Hematopoietic multipotent progenitor cell treated with erythropoietin and hydrocortisone succinate and interleukin-3 and kit ligand, for 4 days (in vitro differentiated cells): Measurements from ENCODE around the gene ENTHD1.
"Not testable (repeated sequence)": the region's sequence is repeated elsewhere in the genome, so short reads cannot be mapped to it uniquely, and the experiment has no call there.

Experiments used
- DNase-seq: peaks from one replicate; pipeline ENCODE4 v3.0.0-alpha.2; 2015

The ENTHD1 gene

DNA sequence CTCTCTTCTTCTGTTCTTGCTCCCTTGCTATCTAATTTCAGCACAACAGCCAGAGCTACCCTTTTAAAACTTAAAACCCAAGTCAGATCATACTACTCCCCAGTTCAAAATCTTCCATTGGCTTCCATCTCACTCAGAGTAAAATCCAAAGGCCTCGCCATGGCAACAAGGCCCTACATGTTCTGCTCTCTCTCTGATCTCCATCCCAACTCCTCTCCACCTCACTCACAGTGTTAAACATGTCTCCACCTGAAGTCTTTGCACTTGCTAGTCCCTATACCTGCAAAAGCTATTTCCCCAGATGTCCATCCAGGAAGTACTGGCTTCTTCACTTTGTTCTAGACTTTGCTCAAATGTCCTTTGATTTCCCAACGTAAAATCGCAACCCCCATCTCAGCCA, 4.3 kb upstream of the ENTHD1 start:
- DNase-seq: peak; percentile 25

DNA sequence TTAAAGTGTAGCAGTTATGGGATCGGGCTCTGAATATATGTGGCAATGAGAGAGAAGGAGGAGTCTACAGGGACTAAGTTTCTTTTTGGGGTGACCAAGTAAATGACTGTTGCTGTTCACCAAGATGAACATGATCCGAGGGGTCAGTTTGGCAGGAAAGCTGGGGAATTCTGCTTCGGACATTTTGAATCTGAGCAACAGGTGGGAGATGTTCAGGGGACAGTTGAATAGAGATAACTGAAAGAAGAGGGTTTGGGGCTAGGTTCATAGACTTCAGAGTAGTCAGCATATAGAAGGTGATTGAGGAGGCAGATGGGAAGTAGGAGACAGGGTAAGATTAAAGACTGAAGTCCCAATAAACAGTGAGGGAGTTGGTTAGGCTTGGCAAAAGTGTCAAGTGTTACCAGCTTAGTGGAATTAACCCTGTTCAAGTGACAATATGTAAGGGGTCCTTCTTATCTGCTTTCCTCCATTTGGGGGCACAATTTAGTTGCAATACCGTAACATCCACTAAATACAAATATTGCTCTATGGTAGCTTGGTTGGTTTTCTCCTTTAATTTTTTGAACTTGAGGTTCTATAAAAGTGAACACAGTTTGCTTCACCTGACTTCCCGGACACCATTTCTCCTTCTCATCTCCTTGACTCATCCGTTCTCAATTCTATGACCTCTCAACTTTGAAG, 2.9 kb upstream of the ENTHD1 start:
- DNase-seq: peak; percentile 29

DNA sequence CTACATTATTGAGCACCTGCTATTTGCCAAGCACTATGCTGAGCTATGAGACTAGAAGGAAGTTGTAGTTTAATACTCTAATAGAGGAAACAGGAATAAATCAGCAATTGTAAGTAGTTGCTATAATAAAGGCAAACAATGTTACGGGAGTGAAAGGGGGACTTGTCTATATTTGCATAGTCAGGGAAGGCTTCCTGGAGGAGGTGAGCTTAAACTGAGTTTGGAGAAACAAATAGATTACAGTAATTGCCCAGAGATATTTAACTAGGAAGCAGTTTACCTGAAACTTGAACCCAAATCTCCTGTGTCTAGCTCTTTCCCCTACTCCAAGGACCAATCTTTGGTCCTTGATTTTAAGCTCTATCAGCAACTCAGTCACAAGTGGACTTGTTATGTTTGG, 2.1 kb upstream of the ENTHD1 start:
- DNase-seq: no peak

DNA sequence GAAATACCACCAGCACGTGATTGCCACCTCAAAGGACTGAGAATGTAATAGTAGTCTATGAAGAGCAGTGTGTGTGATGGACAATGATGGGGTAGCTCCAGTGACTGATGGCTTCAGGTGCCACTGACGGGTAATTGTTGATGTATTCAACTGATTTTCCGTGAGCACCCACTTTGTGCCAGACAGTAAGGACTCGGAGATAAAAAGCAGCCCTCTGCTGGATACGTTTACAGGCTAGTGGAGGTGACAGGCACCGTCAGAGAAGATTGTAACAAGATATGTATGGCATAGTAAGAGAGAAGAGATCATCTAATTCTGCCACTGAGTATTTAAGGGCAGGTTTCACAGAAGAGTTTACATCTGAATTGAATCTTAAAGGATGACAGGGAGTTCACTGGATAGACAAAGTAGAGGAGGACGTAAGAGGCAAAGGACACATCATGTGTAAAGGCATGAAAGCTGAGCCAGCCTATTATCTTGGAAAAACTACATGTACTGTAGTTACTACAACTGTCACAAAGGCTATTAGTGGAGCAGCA, 1.1 kb upstream of the ENTHD1 start:
- DNase-seq: peak; percentile 19

DNA sequence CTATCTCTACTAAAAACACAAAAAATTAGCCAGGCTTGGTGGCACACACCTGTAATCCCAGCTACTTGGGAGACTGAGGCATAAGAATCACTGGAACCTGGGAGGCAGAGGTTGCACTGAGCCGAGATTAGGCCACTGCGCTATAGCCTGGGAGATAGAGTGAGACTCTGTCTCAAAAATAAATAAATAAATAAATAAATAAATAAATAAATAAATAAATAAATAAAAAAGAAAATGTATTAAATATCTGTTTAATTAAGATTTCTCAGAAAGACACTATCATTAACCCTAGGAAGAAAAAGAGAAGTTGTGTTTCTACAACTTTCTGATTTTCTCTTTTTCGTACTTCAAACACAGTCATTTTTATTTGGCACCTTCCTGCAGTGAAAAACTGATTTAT, 3.6 kb downstream of the ENTHD1 start:
- not testable (repeated sequence) for DNase-seq

DNA sequence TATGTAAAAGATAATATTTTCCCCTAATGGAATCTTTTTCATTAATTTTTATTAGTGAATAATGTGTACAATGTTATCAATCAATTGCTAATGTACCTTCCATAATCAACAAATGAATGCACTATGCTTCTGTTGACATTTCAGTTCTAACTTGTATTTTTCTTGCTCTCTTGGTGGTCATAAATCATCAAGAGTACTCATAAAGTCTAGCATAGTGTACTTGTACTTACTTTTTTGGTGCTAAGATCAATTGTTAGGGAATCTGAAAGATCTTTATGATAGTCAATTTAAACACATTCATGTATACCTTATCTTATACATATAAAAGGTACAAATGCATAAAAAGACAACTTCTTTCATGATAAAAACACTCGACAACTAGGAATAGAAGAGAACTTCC, 10.5 kb downstream of the ENTHD1 start:
- DNase-seq: no peak

DNA sequence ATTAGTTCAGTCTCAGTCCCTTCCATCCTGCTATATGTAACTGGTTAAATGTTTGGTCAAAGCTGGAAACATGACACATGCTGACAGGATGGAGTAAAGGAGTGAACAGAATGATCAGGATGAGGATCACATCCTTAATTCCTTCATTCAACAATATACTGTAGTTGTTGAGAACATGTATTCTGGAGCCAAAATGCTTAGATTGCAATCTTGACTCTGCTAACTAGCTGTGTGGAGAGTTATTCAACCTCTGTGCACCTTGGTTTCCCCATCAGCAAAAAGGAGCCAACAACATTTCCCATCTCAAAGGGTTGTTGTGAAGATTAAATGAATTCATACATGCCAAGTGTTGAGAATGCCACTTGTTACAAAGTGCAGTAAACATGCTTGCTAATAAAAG, 12.8 kb downstream of the ENTHD1 start:
- DNase-seq: no peak

DNA sequence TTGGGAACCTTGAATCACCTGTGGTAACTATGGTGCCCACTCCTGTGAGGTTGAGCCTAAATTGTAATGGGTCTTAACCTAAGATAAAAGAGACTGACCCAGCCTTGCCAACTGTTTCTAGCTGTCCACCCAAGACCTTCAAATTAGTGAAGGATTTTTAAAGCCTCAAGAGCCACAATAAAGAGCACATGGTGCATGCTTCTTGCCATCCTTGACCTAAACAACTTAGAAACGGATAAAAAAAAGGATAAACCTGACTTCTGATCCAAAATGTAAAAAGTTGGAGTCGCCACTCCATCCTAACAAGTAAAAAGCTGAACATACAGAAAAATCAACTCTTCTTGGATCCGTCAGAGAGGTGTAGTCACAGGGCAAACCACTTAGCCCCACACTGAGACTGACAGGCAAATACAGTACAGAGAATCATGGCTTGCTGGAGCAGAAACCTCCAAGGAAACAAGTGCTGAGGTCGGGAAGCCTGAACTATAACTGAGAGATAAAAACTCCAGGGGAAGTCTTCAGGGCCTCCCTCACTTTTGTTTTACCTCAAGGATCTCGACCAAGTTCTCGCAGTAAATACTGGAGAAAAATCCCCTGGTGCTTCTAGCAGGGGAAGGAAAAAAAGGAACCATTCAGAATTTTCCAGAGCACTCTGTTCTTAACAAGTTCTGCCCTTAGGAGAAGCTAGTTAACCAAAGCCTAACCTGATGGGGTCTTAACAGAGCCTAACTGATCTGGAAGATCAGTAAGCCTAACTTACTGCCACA, 16.3 kb downstream of the ENTHD1 start:
- DNase-seq: no peak

DNA sequence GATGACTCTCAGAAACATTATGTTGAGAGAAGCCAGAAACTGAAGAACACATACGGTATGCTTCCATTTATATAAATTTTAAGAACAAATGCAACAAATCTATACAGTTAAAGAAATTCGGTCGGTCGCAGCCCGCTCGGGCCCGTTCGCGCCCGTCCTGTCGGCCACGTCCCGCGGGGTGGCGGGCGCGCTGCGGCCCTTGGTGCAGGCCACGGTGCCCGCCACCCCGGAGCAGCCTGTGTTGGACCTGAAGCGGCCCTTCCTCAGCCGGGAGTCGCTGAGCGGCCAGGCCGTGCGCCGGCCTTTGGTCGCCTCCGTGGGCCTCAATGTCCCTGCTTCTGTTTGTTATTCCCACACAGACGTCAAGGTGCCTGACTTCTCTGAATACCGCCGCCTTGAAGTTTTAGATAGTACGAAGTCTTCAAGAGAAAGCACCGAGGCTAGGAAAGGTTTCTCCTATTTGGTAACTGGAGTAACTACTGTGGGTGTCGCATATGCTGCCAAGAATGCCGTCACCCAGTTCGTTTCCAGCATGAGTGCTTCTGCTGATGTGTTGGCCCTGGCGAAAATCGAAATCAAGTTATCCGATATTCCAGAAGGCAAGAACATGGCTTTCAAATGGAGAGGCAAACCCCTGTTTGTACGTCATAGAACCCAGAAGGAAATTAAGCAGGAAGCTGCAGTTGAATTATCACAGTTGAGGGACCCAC, 18.2 kb downstream of the ENTHD1 start:
- not testable (repeated sequence) for DNase-seq

DNA sequence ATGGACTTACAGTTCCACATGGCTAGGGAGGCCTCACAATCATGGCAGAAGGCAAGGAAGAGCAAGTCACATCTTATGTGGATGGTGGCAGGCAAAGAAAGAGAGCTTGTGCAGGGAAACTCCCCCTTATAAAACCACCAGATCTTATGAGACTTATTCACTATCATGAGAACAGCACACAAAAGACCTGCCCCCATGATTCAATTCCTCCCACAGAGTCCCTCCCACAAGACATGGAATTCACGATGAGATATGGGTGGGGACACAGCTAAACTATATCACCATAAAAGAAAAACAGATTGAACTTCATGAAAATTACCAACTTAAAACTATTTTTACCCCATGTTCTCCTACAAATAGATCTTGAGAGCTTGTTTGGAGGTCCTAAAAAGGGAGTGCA, 19.6 kb downstream of the ENTHD1 start:
- no peak for DNase-seq

DNA sequence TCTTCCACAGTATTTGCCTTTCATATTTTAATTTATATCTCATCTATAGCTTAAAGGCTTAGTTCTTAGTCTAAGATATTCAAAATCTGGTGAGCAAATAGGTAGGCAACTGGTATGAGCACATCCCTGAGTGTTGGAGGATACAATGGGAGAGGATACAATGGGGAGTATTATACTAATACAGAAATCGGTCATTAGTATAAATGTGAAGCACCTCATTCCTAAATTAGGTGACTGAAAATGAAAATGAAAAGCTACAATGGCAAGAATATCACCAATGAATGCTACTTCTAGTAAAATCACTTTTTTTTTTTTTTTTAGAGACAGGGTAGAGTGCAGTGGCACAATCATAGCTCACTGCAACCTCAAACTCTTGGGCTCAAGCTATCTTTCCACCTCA, 21.0 kb downstream of the ENTHD1 start:
- no peak for DNase-seq

DNA sequence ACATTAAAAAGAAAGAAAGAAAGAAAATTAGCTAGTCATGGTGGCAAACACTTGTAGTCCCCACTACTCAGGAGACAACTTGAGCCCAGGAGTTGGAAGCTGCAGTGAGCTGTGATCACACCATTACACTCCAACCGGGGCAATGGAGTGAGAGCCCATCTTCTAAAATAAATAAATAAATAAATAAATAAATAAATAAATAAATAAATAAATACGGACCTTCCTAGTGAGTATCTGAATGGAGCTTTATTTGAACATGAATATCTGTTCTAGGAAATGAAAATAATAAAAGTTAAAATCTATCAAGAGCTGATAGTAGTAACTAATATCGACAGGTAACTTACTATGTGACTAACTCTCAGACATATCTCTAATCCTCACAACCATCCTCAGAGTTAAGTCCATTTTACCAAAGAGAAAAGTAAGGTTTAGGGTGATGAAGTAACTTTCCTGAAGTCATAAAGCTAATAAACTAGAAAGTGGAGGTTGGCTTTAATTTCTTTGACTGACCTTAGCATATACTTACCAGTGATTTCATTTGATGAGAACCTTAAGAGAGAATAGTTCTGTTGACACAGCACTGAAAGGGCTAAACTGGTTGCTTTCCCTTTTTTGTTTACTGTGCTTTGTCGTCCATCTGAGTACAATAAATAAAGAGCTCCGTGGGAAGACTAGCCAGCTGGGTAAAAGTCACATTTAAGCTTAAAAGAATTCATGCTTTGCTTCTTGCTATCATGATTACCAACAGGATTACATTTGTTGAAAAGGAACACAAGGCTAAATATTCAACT, 22.4 kb downstream of the ENTHD1 start:
- DNase-seq: no peak

DNA sequence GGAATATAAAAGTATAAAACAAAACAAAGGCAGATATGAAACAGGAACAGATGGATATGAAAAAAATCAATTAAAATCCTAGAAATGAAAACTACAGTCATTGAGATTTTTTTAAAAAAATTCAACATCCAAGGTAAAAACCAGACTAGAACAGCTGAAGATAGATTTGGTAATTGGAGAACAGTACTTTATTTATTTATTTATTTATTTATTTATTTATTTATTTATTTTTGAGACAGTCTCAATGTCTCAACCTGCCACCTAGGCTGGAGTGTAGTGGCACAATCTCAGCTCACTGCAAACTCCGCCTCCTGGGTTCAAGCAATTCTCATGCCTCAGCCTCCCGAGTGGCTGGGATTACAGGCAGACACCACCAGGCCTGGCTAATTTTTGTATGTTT, 23.8 kb downstream of the ENTHD1 start:
- not testable (repeated sequence) for DNase-seq

DNA sequence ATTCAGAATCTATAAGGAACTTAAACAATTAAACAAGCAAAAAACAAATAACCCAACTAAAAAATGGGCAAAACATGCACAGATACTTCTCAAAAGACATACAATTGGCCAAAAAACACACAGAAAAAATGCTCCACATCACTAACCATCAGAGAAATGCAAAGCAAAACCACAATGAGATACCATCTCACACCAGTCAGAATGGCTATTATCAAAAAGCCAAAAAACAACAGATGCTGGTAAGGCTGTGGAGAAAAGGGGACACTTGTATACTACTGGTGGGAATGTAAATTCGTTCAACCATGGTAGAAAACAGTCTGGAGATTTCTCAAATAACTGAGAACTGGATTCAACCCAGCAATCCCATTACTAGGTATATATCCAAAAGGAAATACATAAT, 24.8 kb downstream of the ENTHD1 start:
- DNase-seq: peak; percentile 59

DNA sequence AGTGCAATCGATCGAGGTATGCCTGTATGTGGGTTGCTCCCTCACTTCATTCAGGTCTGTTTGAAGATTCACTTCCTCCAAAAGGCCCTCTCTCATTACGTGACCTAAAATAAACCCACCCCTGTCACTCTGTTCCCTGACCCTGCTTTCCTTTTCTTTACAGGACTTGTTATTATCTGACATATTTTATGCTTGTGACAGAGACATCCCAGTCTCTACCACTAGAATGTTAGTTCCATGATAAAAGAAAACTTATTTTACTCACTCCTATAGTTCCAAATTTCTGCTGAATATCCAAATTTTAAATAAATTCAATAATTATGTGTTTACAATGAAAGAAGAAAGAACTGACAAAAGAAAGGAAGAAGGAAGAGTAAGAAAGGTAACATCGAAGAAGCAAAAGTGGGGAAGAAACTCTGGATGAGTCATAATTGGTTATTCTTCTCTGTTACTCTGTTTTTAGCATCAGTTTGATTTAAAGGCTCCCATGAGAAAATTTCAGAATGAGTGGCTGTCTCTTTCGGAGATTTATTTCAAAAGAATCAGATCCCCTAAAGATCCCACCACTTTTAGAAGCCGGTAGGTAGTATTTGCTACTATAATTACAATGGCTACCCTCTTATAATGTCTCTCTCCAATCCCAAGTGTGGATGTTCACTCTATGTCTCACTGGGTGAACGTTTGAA, 33.5 kb downstream of the ENTHD1 start:
- DNase-seq: no peak

DNA sequence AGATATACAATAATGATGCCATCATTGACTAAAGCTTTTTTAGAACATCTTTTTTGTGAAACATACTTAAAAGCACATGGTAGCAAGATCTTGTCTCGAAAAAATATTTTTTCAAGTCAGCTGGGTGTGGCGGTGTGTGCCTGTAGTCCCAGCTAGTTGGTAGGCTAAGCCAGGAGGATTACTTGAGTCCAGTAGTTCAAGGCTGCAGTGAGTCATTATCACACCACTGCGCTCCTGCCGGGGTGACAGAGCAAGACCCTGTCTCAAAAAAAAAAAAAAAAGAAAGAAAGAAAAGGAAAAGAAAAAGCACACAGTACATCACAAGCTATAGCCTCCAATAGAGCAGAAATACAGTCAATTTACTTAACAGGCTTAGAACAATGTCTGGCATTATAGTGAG, 37.0 kb downstream of the ENTHD1 start:
- no peak for DNase-seq

DNA sequence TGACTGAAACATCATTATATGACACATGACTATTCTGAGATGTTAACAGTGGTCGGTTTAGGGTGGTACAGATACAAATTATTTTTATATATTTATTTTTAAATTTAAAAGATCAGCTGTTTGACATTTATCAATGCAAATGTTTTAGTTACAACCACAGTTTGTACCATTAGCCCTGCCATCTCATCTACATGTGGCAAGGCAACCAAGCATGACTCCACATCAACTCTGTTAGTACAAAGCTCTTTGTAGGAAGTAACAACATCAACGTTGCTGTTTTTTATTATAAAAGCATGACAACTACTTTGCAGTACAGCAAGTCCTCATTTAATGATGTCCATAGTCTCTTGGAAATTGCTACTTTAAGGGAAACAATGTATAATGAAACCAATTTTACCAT, 40.8 kb downstream of the ENTHD1 start:
- DNase-seq: no peak

DNA sequence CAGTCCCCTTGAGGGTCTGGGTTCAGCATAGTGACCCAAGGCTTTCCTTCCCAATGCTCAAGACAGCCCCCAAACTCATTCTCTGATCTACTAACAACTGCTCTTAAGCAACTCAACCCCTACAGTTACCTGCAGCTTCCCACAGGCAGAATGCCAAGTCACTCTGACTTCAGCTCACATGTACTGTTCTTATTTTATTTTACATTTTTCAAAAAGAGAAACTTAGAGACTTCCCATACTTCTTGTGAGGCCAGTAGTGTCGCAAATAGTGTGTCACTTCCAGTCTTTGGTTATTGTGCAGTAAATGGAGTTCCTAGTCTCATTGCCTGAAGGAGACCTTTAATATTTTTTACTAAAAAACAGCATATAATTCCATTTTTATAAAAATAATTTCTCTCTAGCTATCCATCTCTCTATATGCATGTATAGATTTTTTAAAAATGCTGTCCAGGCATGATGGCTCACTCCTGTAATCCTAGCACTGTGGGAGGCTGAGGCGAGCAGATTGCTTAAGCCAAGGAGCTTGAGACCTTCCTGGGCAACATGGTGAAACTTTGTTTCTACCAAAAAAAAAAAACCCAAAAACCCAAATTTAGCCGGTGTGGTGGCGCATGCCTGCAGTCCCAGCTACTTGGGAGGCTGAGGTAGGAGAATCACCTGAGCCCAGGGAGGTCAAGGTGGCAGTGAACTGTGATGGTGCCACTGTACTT, 41.8 kb downstream of the ENTHD1 start:
- no peak for DNase-seq

DNA sequence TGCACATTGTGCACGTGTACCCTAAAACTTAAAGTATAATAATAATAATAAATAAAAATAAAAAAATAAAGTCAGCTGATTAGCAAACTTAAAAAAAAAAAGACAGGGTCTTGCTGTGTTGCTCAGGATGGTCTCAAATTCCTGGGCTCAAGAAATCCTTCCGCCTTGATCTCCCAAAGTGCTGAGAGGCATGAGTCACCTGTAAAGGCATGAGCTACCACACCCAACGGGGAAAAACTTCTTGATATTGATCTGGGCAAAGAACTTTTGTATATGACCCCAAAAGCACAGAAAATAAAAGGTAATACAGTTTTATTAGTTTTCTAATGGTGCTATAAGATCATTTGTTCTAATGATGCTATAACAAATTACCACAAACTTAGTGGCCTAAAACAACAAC, 46.1 kb downstream of the ENTHD1 start:
- DNase-seq: no peak

DNA sequence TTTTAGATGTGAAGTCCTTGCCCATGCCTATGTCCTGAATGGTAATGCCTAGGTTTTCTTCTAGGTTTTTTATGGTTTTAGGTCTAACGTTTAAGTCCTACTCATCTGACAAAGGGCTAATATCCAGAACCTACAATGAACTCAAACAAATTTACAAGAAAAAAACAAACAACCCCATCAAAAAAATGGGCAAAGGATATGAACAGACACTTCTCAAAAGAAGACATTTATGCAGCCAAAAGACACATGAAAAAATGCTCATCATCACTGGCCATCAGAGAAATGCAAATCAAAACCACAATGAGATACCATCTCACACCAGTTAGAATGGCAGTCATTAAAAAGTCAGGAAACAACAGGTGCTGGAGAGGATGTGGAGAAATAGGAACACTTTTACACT, 47.0 kb downstream of the ENTHD1 start:
- DNase-seq: not testable (repeated sequence)

DNA sequence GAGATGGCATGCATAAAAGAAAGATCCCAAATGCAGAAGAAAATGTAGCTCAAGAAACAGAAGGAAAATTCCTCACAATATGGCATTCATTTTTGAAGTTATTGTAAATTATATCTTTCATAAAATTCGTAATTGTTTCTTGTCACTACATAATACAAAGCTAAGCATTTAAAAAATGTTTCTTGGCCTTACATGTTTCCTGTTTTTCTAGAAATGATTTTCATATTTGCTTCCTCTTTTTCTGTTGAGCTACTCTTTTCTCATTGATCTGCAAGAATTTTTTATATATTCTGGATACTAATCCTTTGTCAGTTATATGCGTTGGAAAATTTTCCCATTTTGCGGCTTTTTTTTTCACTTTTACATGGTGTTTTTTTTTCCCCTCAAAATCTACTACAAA, 48.0 kb downstream of the ENTHD1 start:
- DNase-seq: peak; percentile 45
